ENCODE data around the gene TRIOBP. TPM values are rescaled to one million over a fixed set of nuclear protein-coding genes. Genes with fewer than 3 reads are reported as not detected.
A peak's percentile ranks its signal among the peaks of the same experiment; 100 is the strongest.

The TRIOBP gene
- total and polyA plus RNA-seq, 5 donors = 82.1 to 105 (median 92.2) TPM

DNA sequence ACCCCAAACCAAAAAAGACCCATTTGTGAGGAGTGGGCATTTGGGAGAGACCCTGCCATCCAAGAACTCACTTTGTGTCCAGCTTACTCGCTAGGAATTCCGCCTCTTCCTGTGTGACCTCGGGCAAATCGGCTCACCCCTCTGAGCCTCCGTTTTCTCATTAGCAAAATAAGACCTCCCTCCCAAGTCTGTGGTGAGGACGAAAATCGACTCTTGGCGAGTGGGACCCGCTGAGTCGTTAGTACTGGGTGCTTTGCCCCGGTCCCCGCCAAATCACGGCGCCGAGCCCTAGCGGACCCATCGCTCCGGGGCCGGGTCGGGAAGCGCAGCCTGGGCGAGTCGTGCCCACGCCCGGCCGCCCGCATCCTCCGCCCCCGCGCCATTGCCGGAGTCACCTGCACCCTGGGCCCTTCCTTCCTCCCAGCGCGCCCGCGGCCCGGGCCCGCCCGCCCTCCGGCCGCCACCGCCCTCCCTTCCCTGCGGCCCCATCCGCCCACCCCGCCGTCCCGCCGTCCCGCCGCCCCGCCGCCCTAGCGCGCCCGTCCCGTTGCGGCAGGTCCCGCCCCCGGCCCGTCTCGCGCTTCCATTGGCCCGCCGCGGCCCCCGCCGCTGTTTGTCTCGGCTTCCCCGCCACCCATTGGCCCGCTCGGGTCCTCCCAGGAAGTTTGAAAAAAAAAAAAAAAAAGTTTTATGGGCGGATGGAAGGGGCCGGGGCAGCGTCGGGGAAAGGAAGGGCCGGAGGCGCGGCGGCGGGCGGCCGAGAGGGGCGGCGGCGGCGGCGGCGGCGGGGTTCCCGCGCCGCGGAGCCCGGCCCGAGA, 48.9 kb downstream of the TRIOBP start:
- Histone ChIP-seq H3K27ac (ENCODE audit: low read length) (peak overlapping the region; percentile 87), H3K27me3 (ENCODE audit: control insufficient read depth, insufficient read depth) (no peaks in the 10 kb centered on the region), H3K4me1 (ENCODE audit: control insufficient read depth, insufficient read depth, low read length) (peaks cover 28% of the 10 kb centered on the region), H3K4me3 (ENCODE audit: low read length) (peak overlapping the region; percentile 64), H3K9me3 (ENCODE audit: control insufficient read depth, low read length) (no peaks in the 10 kb centered on the region)
- intact Hi-C loops (cut with DNase I) = no loop called here
- under 1% methylated on average over 94 of the region's 94 CpGs for WGBS
- DNase-seq = peak; percentile 93 to 98 (median 97)
- peak; percentile 69 to 82 for ATAC-seq

DNA sequence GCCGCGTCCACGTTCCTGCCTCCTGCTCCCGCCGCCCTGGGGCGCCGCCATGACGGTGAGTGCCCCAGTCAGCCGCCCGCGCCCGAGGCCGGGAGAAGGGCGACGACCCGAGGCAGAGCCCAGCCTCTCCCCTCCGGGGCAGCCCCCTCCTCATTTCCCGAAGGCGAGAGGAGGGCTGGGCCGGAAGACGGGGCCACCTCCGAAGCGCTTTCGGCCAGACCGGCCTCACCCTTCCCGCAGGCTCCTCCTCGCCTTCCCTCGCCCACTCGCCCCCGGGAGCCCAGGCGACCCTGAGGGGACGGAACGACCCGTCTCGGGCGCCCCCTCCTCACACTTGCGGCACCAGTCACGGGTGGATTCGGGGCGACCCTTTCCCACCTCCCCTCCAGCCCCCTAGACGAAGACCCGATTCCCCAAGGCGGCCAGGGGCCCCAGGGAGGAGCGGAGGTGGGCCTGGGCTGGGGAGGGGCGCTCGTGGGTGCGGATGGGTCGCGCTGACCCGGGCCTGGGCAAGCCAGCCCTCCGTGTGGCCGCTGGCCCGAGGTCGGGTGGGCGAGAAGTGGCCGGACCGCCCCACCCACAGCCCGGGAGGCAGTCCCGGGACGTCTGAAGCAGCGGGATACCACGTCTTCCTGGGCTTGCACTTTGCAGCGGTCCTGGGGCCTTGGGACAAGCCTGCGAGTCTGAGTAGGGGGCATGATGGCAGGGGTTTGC, 49.7 kb downstream of the TRIOBP start:
- ATAC-seq = peak; percentile 9 to 18
- DNase-seq = peak in 2 of 3 donors; percentile 76 to 81
- WGBS = under 1% methylated on average over 64 of the region's 64 CpGs
- intact Hi-C loops (cut with DNase I) = no loop called here
- Histone ChIP-seq H3K4me3 (ENCODE audit: low read length) (peak overlapping the region; percentile 64), H3K27me3 (ENCODE audit: control insufficient read depth, insufficient read depth) (no peaks in the 10 kb centered on the region), H3K4me1 (ENCODE audit: control insufficient read depth, insufficient read depth, low read length) (peaks cover 29% of the 10 kb centered on the region), H3K9me3 (ENCODE audit: control insufficient read depth, low read length) (no peaks in the 10 kb centered on the region), H3K27ac (ENCODE audit: low read length) (peak overlapping the region; percentile 87)

DNA sequence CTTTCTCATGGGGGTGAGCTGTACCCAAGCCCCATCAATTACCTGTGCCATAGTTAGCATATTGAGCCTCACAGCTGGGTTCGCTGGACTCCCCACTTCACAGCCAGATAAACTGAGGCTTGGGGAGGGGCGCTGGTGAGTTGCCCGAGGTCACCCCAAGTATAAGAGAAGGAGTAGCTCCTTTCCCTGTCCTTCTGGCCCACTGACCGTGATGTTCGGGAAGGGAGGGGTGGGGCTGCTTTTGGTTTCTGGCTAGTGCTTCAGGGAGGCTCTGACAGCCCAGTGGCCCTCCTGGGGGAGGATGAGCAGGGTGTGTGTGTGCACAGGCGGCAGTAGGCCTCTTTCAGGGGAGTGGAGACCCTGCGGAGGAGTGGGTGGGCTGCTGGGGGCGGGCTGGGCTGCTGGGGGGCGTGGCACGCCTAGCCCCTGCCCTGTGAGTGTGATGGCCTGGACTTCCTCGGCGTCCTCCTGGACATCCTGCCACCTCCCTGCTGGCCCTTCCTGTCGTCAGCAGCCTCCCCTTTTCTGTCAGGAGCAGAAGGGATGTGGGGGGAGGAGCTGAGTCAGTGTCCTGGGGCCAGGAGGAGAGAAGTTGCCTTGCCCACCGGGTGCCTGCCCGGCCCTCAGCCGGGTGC, 50.3 kb downstream of the TRIOBP start:
- H3K27me3 ChIP-seq (ENCODE audit: control insufficient read depth, insufficient read depth) = no peaks in the 10 kb centered on the region
- H3K9me3 ChIP-seq (ENCODE audit: control insufficient read depth, low read length) = no peaks in the 10 kb centered on the region
- WGBS = 11% methylated on average over 16 of the region's 16 CpGs
- H3K4me1 ChIP-seq (ENCODE audit: control insufficient read depth, insufficient read depth, low read length) = peaks cover 35% of the 10 kb centered on the region
- ATAC-seq = peak; percentile 14 to 60
- intact Hi-C loops (cut with DNase I) = no loop called here
- peak; percentile 72 to 79 (median 79) for DNase-seq
- H3K27ac ChIP-seq (ENCODE audit: low read length) = peak overlapping the region; percentile 87
- peak overlapping the region; percentile 64 for H3K4me3 ChIP-seq (ENCODE audit: low read length)

DNA sequence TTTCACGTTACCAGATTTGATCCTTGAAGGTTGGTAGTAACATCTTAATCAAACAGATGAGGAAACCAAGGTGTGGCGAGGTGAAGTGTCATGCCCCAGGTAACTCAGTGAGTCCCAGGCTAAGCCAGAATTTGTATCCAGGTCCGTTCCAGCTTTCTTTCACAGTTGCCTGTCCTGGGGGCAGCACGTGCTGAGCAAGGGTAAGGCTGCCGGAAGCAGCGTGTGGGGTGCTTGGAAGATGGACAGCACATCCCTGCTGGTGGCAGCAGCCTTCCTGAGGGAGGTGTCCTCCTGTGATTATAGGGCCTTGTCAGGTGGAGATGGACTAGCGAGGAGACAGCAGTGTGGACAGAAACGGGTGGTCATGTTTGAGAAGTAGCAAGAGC, 50.9 kb downstream of the TRIOBP start:
- H3K9me3 ChIP-seq (ENCODE audit: control insufficient read depth, low read length) = no peaks in the 10 kb centered on the region
- peak overlapping the region; percentile 79 for H3K27ac ChIP-seq (ENCODE audit: low read length)
- peak in 1 of 3 donors; percentile 50 for DNase-seq
- 37% methylated on average over 8 of the region's 8 CpGs for WGBS
- H3K4me3 ChIP-seq (ENCODE audit: low read length) = no peak overlapping the region
- no peak for ATAC-seq
- H3K27me3 ChIP-seq (ENCODE audit: control insufficient read depth, insufficient read depth) = no peaks in the 10 kb centered on the region
- H3K4me1 ChIP-seq (ENCODE audit: control insufficient read depth, insufficient read depth, low read length) = peaks cover 38% of the 10 kb centered on the region
- intact Hi-C loops (cut with DNase I) = no loop called here

DNA sequence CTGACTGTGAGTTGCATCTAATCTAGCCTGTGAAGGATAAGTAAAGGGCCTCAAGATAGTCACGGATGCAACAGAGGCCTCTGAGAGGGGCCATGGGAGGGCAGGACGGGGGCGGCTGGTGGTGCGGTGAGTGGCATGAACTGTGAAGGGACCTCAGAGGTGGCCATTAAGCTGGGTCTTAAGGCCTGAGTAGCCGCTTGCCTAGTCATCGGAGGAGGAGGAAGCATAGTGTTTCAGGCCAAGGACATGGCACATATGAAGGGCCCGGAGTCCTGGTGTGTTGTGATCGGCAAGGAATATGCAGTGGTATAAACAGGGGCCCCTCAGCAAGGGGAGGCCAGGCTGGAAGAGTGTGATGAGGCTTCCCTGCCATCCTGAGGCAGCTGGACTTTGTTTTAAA, 51.8 kb downstream of the TRIOBP start:
- intact Hi-C loops (cut with DNase I) = no loop called here
- peaks cover 39% of the 10 kb centered on the region for H3K4me1 ChIP-seq (ENCODE audit: control insufficient read depth, insufficient read depth, low read length)
- no peak overlapping the region for H3K4me3 ChIP-seq (ENCODE audit: low read length)
- WGBS = 48% methylated on average over 8 of the region's 8 CpGs
- DNase-seq (peak in 2 of 3 donors; percentile 27 to 36), ATAC-seq (no peak)
- H3K27me3 ChIP-seq (ENCODE audit: control insufficient read depth, insufficient read depth) = no peaks in the 10 kb centered on the region
- no peaks in the 10 kb centered on the region for H3K9me3 ChIP-seq (ENCODE audit: control insufficient read depth, low read length)
- H3K27ac ChIP-seq (ENCODE audit: low read length) = peak overlapping the region; percentile 75

DNA sequence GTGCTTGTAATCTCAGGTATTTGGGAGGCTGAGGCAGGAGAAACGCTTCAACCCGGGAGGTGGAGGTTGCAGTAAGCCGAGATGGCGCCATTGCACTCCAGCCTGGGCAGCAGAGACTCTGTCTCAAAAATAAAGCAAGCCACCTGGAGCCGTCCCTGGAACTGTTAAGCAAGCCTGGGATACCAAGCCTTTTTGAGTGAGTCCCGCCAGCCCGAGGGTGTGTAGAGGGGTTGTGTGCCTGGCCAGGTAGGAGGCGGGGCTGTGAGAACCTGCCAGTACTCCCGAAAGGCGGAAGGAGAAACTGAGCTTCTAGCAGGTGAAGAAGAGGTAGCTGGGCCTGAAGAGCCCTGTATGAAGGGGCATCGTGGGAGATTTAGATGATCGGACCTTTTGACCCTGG, 52.4 kb downstream of the TRIOBP start:
- intact Hi-C loops (cut with DNase I) = no loop called here
- H3K4me3 ChIP-seq (ENCODE audit: low read length) = no peak overlapping the region
- peaks cover 42% of the 10 kb centered on the region for H3K4me1 ChIP-seq (ENCODE audit: control insufficient read depth, insufficient read depth, low read length)
- ATAC-seq (no peak), DNase-seq (peak in 2 of 3 donors; percentile 44 to 46)
- H3K27me3 ChIP-seq (ENCODE audit: control insufficient read depth, insufficient read depth) = no peaks in the 10 kb centered on the region
- 84% methylated on average over 12 of the region's 12 CpGs for WGBS
- peak overlapping the region; percentile 90 for H3K27ac ChIP-seq (ENCODE audit: low read length)
- no peaks in the 10 kb centered on the region for H3K9me3 ChIP-seq (ENCODE audit: control insufficient read depth, low read length)

DNA sequence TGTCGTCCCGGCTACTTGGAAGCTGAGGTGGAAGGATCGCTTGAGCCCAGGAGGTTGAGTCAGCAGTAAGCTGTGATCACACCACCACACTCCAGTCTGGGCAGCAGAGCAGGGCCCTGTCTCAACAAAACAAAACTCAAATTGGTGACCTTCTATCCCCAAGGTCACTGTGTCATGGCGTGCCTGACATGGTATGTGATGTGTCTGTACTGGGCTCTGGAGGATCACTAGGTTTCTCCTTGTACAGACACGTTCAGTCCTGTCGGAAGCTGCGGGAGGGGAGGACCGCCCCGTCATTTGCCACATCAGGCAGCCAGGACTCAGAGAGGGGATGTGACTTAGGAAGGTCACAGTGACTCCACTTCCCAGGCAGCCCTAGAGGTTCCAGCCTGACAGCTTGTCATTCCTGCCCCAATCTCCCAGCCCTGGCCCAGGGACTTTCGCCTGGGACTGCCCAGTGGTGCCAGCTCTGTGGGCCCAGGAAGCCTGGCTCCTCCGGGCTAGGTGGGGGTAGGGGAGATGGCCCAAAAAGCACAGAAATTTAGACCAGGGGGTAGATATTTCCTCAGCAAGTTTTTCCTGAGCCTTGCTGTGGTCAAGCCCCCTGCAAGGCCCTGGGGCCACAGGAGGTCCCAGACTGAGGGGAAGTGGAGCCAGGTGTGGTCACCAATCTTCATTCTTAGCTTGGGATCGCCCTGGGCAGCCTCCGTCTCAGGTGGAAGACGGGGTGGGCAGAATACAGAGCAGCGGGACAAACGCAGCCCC, 53.2 kb downstream of the TRIOBP start:
- WGBS = 55% methylated on average over 16 of the region's 16 CpGs
- DNase-seq (peak in 2 of 3 donors; percentile 75 to 76), ATAC-seq (peak in 1 of 2 donors; percentile 1)
- Histone ChIP-seq H3K9me3 (ENCODE audit: control insufficient read depth, low read length) (no peaks in the 10 kb centered on the region), H3K27ac (ENCODE audit: low read length) (peak overlapping the region; percentile 90), H3K4me1 (ENCODE audit: control insufficient read depth, insufficient read depth, low read length) (peaks cover 42% of the 10 kb centered on the region), H3K27me3 (ENCODE audit: control insufficient read depth, insufficient read depth) (no peaks in the 10 kb centered on the region), H3K4me3 (ENCODE audit: low read length) (no peak overlapping the region)
- intact Hi-C loops (cut with DNase I) = no loop called here

DNA sequence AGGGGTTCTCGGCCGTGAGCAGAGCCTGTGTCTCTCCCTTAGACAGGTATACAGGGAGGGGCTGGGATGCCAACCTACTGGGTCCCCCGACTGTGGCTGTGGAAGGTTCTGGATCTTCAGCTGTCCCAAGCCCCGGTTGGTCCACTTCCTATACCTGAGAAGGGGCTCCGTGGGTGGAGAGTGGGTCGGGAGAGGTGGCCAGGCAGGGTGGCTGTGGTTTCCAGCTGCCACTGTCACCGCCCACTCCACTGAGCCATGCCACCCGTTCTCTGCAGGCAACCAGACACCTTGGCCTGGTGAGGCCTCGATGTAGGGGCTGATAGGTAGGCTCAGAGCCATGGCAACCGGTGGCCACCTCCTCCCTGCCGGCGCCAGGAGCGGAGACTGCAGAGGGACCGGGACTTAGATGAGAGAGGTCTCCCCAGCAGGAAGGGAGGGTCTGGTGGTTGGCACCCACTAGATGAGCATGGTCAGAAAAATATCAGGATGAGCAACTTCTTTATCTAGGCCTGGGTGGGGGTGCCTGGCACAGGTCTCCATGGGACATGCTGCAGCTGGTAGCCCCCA, 53.8 kb downstream of the TRIOBP start:
- Histone ChIP-seq H3K9me3 (ENCODE audit: control insufficient read depth, low read length) (no peaks in the 10 kb centered on the region), H3K27me3 (ENCODE audit: control insufficient read depth, insufficient read depth) (no peaks in the 10 kb centered on the region), H3K4me3 (ENCODE audit: low read length) (no peak overlapping the region), H3K4me1 (ENCODE audit: control insufficient read depth, insufficient read depth, low read length) (peaks cover 39% of the 10 kb centered on the region), H3K27ac (ENCODE audit: low read length) (peak overlapping the region; percentile 90)
- intact Hi-C loops (cut with DNase I) = no loop called here
- no peak for ATAC-seq
- peak in 1 of 3 donors; percentile 59 for DNase-seq
- 68% methylated on average over 14 of the region's 14 CpGs for WGBS

DNA sequence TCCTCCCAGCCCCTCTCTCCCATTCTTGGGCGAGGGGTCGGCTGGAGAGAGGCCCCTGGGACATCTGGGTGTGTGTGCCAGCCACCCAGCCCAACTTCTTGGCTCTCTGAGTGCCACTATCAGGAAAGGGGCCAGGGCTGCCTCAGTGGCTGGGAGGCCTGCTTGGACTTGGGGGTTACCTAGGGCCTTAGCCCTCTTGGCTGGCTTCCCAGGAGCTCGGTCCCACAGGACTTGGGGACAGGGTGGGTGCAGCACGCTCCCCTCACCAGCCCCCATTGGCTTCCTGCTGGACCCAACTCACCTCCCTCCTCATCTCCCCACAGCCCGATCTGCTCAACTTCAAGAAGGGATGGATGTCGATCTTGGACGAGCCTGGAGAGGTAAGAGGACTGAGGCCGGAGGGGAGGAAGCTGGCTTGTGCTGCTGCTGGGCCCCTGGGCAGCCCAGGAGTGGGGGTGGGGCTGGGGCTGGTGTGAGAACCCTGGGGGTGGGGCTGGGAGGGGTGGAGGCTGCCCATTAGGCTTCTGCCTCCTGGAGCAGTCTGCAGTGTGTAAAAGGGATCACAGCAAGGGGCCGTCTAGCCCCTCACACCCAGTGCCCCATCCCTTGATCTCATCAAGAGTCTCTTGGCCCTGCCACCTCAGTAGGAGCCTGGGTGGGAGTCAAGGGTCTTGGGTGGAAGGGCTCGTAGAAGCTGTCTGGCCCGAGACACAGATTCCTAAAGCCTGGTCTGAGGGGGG, 54.8 kb downstream of the TRIOBP start:
- H3K9me3 ChIP-seq (ENCODE audit: control insufficient read depth, low read length) = no peaks in the 10 kb centered on the region
- intact Hi-C loops (cut with DNase I) = no loop called here
- peak in 2 of 3 donors; percentile 70 to 71 for DNase-seq
- 39% methylated on average over 11 of the region's 11 CpGs for WGBS
- no peak overlapping the region for H3K4me3 ChIP-seq (ENCODE audit: low read length)
- H3K27me3 ChIP-seq (ENCODE audit: control insufficient read depth, insufficient read depth) = no peaks in the 10 kb centered on the region
- no peak for ATAC-seq
- peaks cover 39% of the 10 kb centered on the region for H3K4me1 ChIP-seq (ENCODE audit: control insufficient read depth, insufficient read depth, low read length)
- peak overlapping the region; percentile 99 for H3K27ac ChIP-seq (ENCODE audit: low read length)
